SK-N-SH treated with all-trans-retinoic acid at 6 μM for 48 hours (cell line): ENCODE measurements around the gene MRPL21.
A peak's percentile ranks its signal among the peaks of the same experiment; 100 is the strongest.

ENCODE experiments used
- ATAC-seq: fragments of 200-7000 bp; cut with Tn5 transposase; 3 replicates; pipeline ENCODE4 v1.9.1; 2020; ENCODE audit warnings: mild to moderate bottlenecking, moderate library complexity
- ARNTL ChIP-seq: fragments of 450-650 bp; formaldehyde crosslinking; IDR thresholded peaks from 2 replicates; pipeline ENCODE4 v1.5.0; 2020; ENCODE audit warnings: low read depth, mild to moderate bottlenecking, moderate library complexity, borderline replicate concordance
- BACH2 ChIP-seq: fragments of 250-450 bp; sonication (Bioruptor Pico); IDR thresholded peaks from 2 replicates; pipeline ENCODE4 v1.9.0; 2021; ENCODE audit warnings: mild to moderate bottlenecking, borderline replicate concordance
- CREB5 ChIP-seq: fragments of 250-450 bp; sonication (Bioruptor Pico); IDR thresholded peaks from 2 replicates; pipeline ENCODE4 v1.5.1; 2020; ENCODE audit warnings: low read depth, mild to moderate bottlenecking, moderate library complexity
- ESRRG ChIP-seq: fragments of 250-450 bp; sonication (Bioruptor Pico); IDR thresholded peaks from 2 replicates; pipeline ENCODE4 v1.6.1; 2021; ENCODE audit warnings: mild to moderate bottlenecking
- GLIS3 ChIP-seq: fragments of 250-450 bp; sonication (Bioruptor Pico); IDR thresholded peaks from 2 replicates; pipeline ENCODE4 v1.5.0; 2020; ENCODE audit warnings: mild to moderate bottlenecking, moderate library complexity
- OSR1 ChIP-seq: fragments of 250-450 bp; sonication (Bioruptor Pico); IDR thresholded peaks from 2 replicates; pipeline ENCODE4 v1.8.0; 2022; ENCODE audit warnings: moderate library complexity, mild to moderate bottlenecking, inconsistent platforms
- PATZ1 ChIP-seq: fragments of 250-450 bp; sonication (Bioruptor Pico); IDR thresholded peaks from 2 replicates; pipeline ENCODE4 v1.8.0; 2020; ENCODE audit warnings: mild to moderate bottlenecking, moderate library complexity, borderline replicate concordance
- POU6F1 ChIP-seq: fragments of 250-450 bp; sonication (Bioruptor Pico); IDR thresholded peaks from 2 replicates; pipeline ENCODE4 v1.8.0; 2021; ENCODE audit warnings: low read depth, mild to moderate bottlenecking, moderate library complexity, borderline replicate concordance
- PPARA ChIP-seq: fragments of 250-450 bp; sonication (Bioruptor Pico); IDR thresholded peaks from 2 replicates; pipeline ENCODE4 v1.5.0; 2020; ENCODE audit warnings: mild to moderate bottlenecking, borderline replicate concordance
- RARB ChIP-seq: fragments of 250-450 bp; sonication (Bioruptor Pico); IDR thresholded peaks from 2 replicates; pipeline ENCODE4 v1.8.0; 2021; ENCODE audit warnings: mild to moderate bottlenecking, moderate library complexity
- SNAI2 ChIP-seq: fragments of 250-450 bp; sonication (Bioruptor Pico); IDR thresholded peaks from 2 replicates; pipeline ENCODE4 v1.5.0; 2020; ENCODE audit warnings: mild to moderate bottlenecking, moderate library complexity
- TCF4 ChIP-seq: fragments of 250-450 bp; sonication (Bioruptor Pico); IDR thresholded peaks from 2 replicates; pipeline ENCODE4 v1.8.0; 2021; ENCODE audit warnings: mild to moderate bottlenecking, moderate library complexity, borderline replicate concordance
- TOX ChIP-seq: fragments of 250-450 bp; sonication (Bioruptor Pico); IDR thresholded peaks from 2 replicates; pipeline ENCODE4 v1.8.0; 2021; ENCODE audit warnings: mild to moderate bottlenecking, moderate library complexity, borderline replicate concordance
- TSHZ2 ChIP-seq: fragments of 250-450 bp; sonication (Bioruptor Pico); IDR thresholded peaks from 2 replicates; pipeline ENCODE4 v1.5.0; 2020; ENCODE audit warnings: mild to moderate bottlenecking, moderate library complexity
- ZC3H10 ChIP-seq: fragments of 250-450 bp; sonication (Bioruptor Pico); IDR thresholded peaks from 2 replicates; pipeline ENCODE4 v1.5.1; 2021; ENCODE audit warnings: mild to moderate bottlenecking, moderate library complexity
- ZFP3 ChIP-seq: fragments of 250-450 bp; sonication (Bioruptor Pico); IDR thresholded peaks from 2 replicates; pipeline ENCODE4 v1.5.0; 2020; ENCODE audit warnings: mild to moderate bottlenecking, moderate library complexity
- ZNF565 ChIP-seq: fragments of 450-650 bp; formaldehyde crosslinking; conservative IDR thresholded peaks from 2 replicates; pipeline ENCODE4 v1.5.0; 2020; ENCODE audit warnings: low read depth, mild to moderate bottlenecking, moderate library complexity
- ZNF70 ChIP-seq: fragments of 450-650 bp; formaldehyde crosslinking; IDR thresholded peaks from 2 replicates; pipeline ENCODE4 v1.5.0; 2020; ENCODE audit warnings: mild to moderate bottlenecking, moderate library complexity

The MRPL21 gene

GRCh38 chr11:68905421-68906360 is 2.1 kb upstream of the MRPL21 start (continued):
- TF ChIP-seq TSHZ2 (CRISPR knock-in tag) = no peak

- peak; percentile 66 for ATAC-seq
- TF ChIP-seq BACH2 (CRISPR knock-in tag) = no peak
- no peak for TF ChIP-seq ZC3H10 (CRISPR knock-in tag)
- no peak for TF ChIP-seq ZNF70 (CRISPR knock-in tag)
- no peak for TF ChIP-seq ESRRG (CRISPR knock-in tag)
- TF ChIP-seq OSR1 = no peak
- TF ChIP-seq PATZ1 (CRISPR knock-in tag) = no peak
- TF ChIP-seq TOX (CRISPR knock-in tag) = no peak
- TF ChIP-seq ZFP3 = no peak
- no peak for TF ChIP-seq SNAI2 (CRISPR knock-in tag)
- no peak for TF ChIP-seq POU6F1 (CRISPR knock-in tag)
- no peak for TF ChIP-seq PPARA
- no peak for TF ChIP-seq GLIS3 (CRISPR knock-in tag)
- no peak for TF ChIP-seq RARB (CRISPR knock-in tag)
- TF ChIP-seq TSHZ2 (CRISPR knock-in tag) = no peak
- no peak for TF ChIP-seq CREB5 (CRISPR knock-in tag)
- no peak for TF ChIP-seq TCF4 (CRISPR knock-in tag)
- TF ChIP-seq ARNTL (CRISPR knock-in tag) = no peak
Observed at GRCh38 chr11:68904248-68904847, 716 bp upstream of the MRPL21 start.

GRCh38 chr11:68900835-68901381 is 2.7 kb downstream of the MRPL21 start:
- no peak for ATAC-seq
- TF ChIP-seq PATZ1 (CRISPR knock-in tag) (no peak), BACH2 (CRISPR knock-in tag) (no peak), ZNF565 (CRISPR knock-in tag) (no peak), CREB5 (CRISPR knock-in tag) (no peak), ZNF70 (CRISPR knock-in tag) (no peak), OSR1 (no peak)
- TF ChIP-seq, all 23 proteins: peak for 0
